A549 (cell line): ENCODE data around the gene KCTD19. TPM values are rescaled to one million over a fixed set of nuclear protein-coding genes. Genes with fewer than 3 reads are reported as not detected.

ENCODE experiments used
- ATAC-seq, 2 experiments: fragments of 200-7000 bp in 1 of 2; fragments of >200 bp in 1 of 2; cut with Nextera tagmentation in 1 of 2; cut with Tn5 transposase in 1 of 2; 3 replicates each; pipeline versions ENCODE4 v1.8.0 to v1.9.1; 2018 to 2020; ENCODE audit warnings: mild to moderate bottlenecking in 1 of 2, moderate library complexity in 1 of 2
- CTCF ChIA-PET: fragments of 300-600 bp; sonication (Branson Sonifier 250); formaldehyde crosslinking; extraction: SDS; loops from one replicate; lab custom pipeline; 2021; ENCODE audit warnings: antibody characterized with exemption, inconsistent platforms; lab: Yijun Ruan, JAX
- POLR2A ChIA-PET: fragments of 350-600 bp; formaldehyde crosslinking; extraction: SDS; loops from one replicate; lab custom pipeline; 2021; ENCODE audit warnings: antibody characterized with exemption, inconsistent platforms; lab: Yijun Ruan, JAX
- DNase-seq, 2 experiments: peaks; one replicate each; pipeline versions ENCODE4 v3.0.0 to v3.0.0-alpha.2; 2011 to 2016; ENCODE audit warnings: low read depth in 1 of 2, low spot score in 1 of 2
- FAIRE-seq: peaks from 2 replicates; lab custom pipeline; 2011; peaks lifted over from hg19 to GRCh38; lab: Jason Lieb, UNC
- H3K27ac ChIP-seq, 2 experiments: fragments of >200 bp; sonication (Bioruptor Twin); formaldehyde crosslinking; 3 replicates each; pipeline ENCODE4 v1.5.1; 2016 to 2017
- H3K4me1 ChIP-seq: fragments of >200 bp; sonication (Bioruptor Twin); formaldehyde crosslinking; 3 replicates; pipeline ENCODE4 v1.6.1; 2016
- H3K4me2 ChIP-seq: fragments of >200 bp; sonication (Bioruptor Twin); formaldehyde crosslinking; 3 replicates; pipeline ENCODE4 v1.6.1; 2016
- H3K4me3 ChIP-seq: fragments of >200 bp; sonication (Bioruptor Twin); formaldehyde crosslinking; 3 replicates; pipeline ENCODE4 v1.5.1; 2016
- H3K9me3 ChIP-seq: fragments of >200 bp; sonication (Bioruptor Twin); formaldehyde crosslinking; 3 replicates; pipeline ENCODE4 v1.6.1; 2016
- CBX2 ChIP-seq: fragments of 200-600 bp; sonication (generic); IDR thresholded peaks from 2 replicates; pipeline ENCODE4 v1.6.1; 2016; ENCODE audit warnings: low read depth, mild to moderate bottlenecking, borderline replicate concordance
- EHF ChIP-seq: fragments of 250-450 bp; sonication (Bioruptor Pico); IDR thresholded peaks from 2 replicates; pipeline ENCODE4 v1.5.0; 2020; ENCODE audit warnings: mild to moderate bottlenecking
- EHMT2 ChIP-seq: fragments of 200-600 bp; sonication (generic); IDR thresholded peaks from 2 replicates; pipeline ENCODE4 v1.6.1; 2016; ENCODE audit warnings: antibody characterized with exemption, low read depth, mild to moderate bottlenecking, moderate library complexity
- ESRRA ChIP-seq: fragments of 150-350 bp; IDR thresholded peaks from 2 replicates; pipeline ENCODE4 v1.6.1; 2014; ENCODE audit warnings: mild to moderate bottlenecking, low read length, borderline replicate concordance
- FOSB ChIP-seq: fragments of 250-450 bp; sonication (Bioruptor Pico); IDR thresholded peaks from 2 replicates; pipeline ENCODE4 v1.5.0; 2020; ENCODE audit warnings: mild to moderate bottlenecking, moderate library complexity
- FOXS1 ChIP-seq: fragments of 250-450 bp; sonication (Bioruptor Pico); IDR thresholded peaks from 2 replicates; pipeline ENCODE4 v1.5.0; 2020; ENCODE audit warnings: mild to moderate bottlenecking, moderate library complexity
- HOXA7 ChIP-seq: fragments of 250-450 bp; sonication (Bioruptor Pico); IDR thresholded peaks from 2 replicates; pipeline ENCODE4 v1.5.0; 2020; ENCODE audit warnings: mild to moderate bottlenecking, moderate library complexity
- NFE2L2 ChIP-seq: fragments of 150-350 bp; conservative IDR thresholded peaks from 2 replicates; pipeline ENCODE4 v1.6.1; 2014; ENCODE audit warnings: low read length
- NPAS2 ChIP-seq: fragments of 250-450 bp; sonication (Bioruptor Pico); IDR thresholded peaks from 2 replicates; pipeline ENCODE4 v1.8.0; 2022; ENCODE audit warnings: mild to moderate bottlenecking, moderate library complexity, borderline replicate concordance
- NR3C1 ChIP-seq: fragments of >200 bp; sonication (Bioruptor Twin); formaldehyde crosslinking; IDR thresholded peaks from 3 replicates; pipeline ENCODE4 v1.6.1; 2017
- PHF8 ChIP-seq: fragments of 200-600 bp; sonication (generic); IDR thresholded peaks from 2 replicates; pipeline ENCODE4 v1.6.1; 2016; ENCODE audit warnings: low read depth, mild to moderate bottlenecking, antibody characterized with exemption, moderate library complexity, borderline replicate concordance
- POLR2AphosphoS2 ChIP-seq: conservative IDR thresholded peaks from 2 replicates; pipeline ENCODE4 v1.6.1; 2012; ENCODE audit warnings: low read length, improper control_type of control experiment, inconsistent platforms
- RARB ChIP-seq: fragments of 250-450 bp; sonication (Bioruptor Pico); IDR thresholded peaks from 2 replicates; pipeline ENCODE4 v1.8.0; 2021; ENCODE audit warnings: mild to moderate bottlenecking, moderate library complexity
- SMC3 ChIP-seq: fragments of >200 bp; sonication (Bioruptor Twin); formaldehyde crosslinking; IDR thresholded peaks from 3 replicates; pipeline ENCODE4 v1.6.1; 2018; ENCODE audit warnings: inconsistent platforms
- TFCP2L1 ChIP-seq: fragments of 250-450 bp; sonication (Bioruptor Pico); IDR thresholded peaks from 2 replicates; pipeline ENCODE4 v1.5.0; 2021; ENCODE audit warnings: mild to moderate bottlenecking
- TP53 ChIP-seq: fragments of 250-450 bp; sonication (Bioruptor Pico); IDR thresholded peaks from 2 replicates; pipeline ENCODE4 v1.5.0; 2021; ENCODE audit warnings: mild to moderate bottlenecking, moderate library complexity
- ZC3H11A ChIP-seq: fragments of 450-650 bp; IDR thresholded peaks from 2 replicates; pipeline ENCODE4 v1.6.1; 2014; ENCODE audit warnings: antibody characterized with exemption, mild to moderate bottlenecking
- ZFP36 ChIP-seq: fragments of 450-650 bp; IDR thresholded peaks from 2 replicates; pipeline ENCODE4 v1.6.1; 2014; ENCODE audit warnings: borderline replicate concordance; ENCODE audit not compliant: partially characterized antibody
- WGBS: methylation state at CpG from one replicate; pipeline ENCODE4 v1.1.6; 2017; ENCODE audit errors: missing lambda C conversion rate; 5-methylcytosine and 5-hydroxymethylcytosine counted together
- polyA plus RNA-seq, 4 experiments: library from polyadenylated mRNA; depleted of rRNA in 3 of 4; stranded (reverse); fragments of >200 nt; fragmentation: RNase III in 1 of 4; extraction: RNeasy Plus Mini Kit Qiagen cat#74134 plus additional on column Dnase treatment in 1 of 4; gene quantifications; 2 replicates in 3 of 4; 3 replicates in 1 of 4; pipeline ENCODE4 v1.2.3, GENCODE V29; 2011 to 2017
- TF ChIP-seq, protein P1 (sequence below): fragments of 200-600 bp; sonication (generic); IDR thresholded peaks from 2 replicates; pipeline ENCODE4 v1.6.1; 2016; ENCODE audit warnings: antibody characterized with exemption, mild to moderate bottlenecking, moderate library complexity
- TF ChIP-seq, protein P2 (sequence below): IDR thresholded peaks from 2 replicates; pipeline ENCODE4 v1.6.1; 2012
- TF ChIP-seq, protein P3 (sequence below): IDR thresholded peaks from 2 replicates; pipeline ENCODE4 v1.6.1; 2012; ENCODE audit warnings: low read depth, borderline replicate concordance

KCTD19 gene
- polyA plus RNA-seq, 2 of the 4 experiments (the other 2 are of a cell fraction): 0.57 to 1.1 TPM

DNA sequence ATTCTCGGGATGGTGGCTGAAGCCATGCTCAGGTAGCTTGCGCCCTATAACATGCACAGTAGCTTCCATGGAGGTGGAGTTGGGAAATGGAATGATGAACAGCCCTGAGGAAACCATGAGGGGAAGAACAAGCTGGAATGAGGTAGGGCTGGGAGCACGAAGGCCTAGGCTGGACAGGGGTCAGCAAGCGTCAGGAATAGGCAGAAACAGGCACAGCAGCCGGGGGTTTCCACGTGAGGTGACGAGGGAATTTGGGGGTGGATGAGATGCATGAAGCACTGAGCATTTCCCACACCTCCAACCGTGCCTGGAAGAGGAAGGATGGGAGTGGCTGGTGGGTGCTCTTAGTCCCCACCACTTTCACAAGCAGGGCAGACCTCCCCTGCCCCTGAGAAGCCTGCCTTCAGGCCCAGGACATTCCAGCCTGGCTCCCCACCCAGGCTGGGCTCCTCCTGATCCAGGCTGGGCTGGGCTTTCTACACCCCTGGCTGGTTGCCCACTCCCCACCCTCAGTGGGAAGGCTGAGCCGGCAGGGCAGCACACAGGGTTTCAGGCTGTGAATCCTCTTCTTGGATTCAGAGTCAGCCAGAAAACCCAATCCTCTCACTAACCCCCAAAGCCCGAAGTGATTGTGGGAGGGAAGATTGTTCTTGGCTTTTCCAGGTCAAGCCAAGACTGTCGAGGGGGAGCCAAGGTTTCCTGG lies 25.3 kb downstream of the KCTD19 start (continued):
- TF ChIP-seq EHMT2: no peak
- TF ChIP-seq, protein P1, sequence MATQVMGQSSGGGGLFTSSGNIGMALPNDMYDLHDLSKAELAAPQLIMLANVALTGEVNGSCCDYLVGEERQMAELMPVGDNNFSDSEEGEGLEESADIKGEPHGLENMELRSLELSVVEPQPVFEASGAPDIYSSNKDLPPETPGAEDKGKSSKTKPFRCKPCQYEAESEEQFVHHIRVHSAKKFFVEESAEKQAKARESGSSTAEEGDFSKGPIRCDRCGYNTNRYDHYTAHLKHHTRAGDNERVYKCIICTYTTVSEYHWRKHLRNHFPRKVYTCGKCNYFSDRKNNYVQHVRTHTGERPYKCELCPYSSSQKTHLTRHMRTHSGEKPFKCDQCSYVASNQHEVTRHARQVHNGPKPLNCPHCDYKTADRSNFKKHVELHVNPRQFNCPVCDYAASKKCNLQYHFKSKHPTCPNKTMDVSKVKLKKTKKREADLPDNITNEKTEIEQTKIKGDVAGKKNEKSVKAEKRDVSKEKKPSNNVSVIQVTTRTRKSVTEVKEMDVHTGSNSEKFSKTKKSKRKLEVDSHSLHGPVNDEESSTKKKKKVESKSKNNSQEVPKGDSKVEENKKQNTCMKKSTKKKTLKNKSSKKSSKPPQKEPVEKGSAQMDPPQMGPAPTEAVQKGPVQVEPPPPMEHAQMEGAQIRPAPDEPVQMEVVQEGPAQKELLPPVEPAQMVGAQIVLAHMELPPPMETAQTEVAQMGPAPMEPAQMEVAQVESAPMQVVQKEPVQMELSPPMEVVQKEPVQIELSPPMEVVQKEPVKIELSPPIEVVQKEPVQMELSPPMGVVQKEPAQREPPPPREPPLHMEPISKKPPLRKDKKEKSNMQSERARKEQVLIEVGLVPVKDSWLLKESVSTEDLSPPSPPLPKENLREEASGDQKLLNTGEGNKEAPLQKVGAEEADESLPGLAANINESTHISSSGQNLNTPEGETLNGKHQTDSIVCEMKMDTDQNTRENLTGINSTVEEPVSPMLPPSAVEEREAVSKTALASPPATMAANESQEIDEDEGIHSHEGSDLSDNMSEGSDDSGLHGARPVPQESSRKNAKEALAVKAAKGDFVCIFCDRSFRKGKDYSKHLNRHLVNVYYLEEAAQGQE: no peak
- TF ChIP-seq, all 56 proteins: peak for 0

DNA sequence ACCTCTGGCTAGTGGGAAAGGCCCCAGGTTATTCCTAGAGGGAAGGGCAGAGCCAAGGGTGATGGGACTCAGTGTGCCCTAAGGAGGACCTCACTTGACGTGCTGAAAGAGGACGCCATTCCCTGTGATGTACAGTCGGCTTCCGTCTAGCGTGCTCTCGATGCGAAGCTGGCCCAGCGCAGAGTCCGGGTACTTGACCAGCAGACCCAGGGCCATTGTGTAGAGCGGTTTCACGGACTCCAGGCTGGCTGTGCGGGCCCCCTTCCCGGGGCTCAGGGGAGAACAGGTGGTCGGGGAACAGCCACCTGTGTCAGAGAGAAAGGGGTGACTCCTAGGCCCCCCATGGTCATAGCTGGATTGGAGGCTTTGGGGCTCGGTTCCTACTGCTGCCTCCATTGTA lies 27.3 kb downstream of the KCTD19 start:
- Histone ChIP-seq H3K9me3 (no peaks in the 10 kb centered on the region), H3K4me1 (no peaks in the 10 kb centered on the region), H3K4me2 (no peak overlapping the region), H3K27ac (no peak overlapping the region), H3K4me3 (no peak overlapping the region)
- POLR2A ChIA-PET: no interaction called here
- no peak for FAIRE-seq
- ATAC-seq: no peak
- WGBS: 90% methylated on average over 13 of the region's 15 CpGs
- CTCF ChIA-PET: interaction anchor here (1.1 to 2.1 kb wide), 3 partner anchors 17 to 129 kb away, joined by 3 to 5 read pairs (median 3); no protein-coding TSS in a partner anchor
- TF ChIP-seq, protein P2, sequence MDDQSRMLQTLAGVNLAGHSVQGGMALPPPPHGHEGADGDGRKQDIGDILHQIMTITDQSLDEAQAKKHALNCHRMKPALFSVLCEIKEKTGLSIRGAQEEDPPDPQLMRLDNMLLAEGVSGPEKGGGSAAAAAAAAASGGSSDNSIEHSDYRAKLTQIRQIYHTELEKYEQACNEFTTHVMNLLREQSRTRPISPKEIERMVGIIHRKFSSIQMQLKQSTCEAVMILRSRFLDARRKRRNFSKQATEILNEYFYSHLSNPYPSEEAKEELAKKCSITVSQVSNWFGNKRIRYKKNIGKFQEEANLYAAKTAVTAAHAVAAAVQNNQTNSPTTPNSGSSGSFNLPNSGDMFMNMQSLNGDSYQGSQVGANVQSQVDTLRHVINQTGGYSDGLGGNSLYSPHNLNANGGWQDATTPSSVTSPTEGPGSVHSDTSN: no peak
- TF ChIP-seq ZFP36 (no peak), RARB (CRISPR knock-in tag) (no peak), TP53 (CRISPR knock-in tag) (no peak), EHMT2 (no peak), CBX2 (no peak), NR3C1 (no peak), NFE2L2 (no peak), SMC3 (no peak), PHF8 (no peak)
- no peak for DNase-seq

DNA sequence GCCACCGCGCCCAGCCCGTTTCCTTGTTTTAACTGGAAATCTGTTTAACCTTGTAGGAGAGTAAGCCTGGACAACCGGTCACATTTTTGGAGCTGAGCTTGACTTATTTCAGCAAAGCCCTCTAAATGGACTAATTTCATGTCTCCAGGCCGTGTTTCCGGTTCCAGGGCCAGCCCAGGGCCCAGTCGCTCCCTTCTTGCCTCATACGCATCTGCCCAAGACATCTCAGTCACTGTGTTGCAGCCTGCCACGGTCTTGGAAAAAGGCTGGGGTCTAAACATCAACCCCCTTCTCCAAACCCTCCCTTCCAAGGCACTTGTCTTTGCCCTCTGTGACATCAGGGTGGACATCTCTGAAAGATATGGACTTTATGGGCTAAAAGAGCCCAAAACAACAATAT lies 28.3 kb downstream of the KCTD19 start:
- FAIRE-seq (no peak), DNase-seq (no peak), ATAC-seq (no peak)
- TF ChIP-seq SMC3: no peak
- TF ChIP-seq ZC3H11A: no peak
- no peak for TF ChIP-seq FOXS1 (CRISPR knock-in tag)
- TF ChIP-seq, protein P3, sequence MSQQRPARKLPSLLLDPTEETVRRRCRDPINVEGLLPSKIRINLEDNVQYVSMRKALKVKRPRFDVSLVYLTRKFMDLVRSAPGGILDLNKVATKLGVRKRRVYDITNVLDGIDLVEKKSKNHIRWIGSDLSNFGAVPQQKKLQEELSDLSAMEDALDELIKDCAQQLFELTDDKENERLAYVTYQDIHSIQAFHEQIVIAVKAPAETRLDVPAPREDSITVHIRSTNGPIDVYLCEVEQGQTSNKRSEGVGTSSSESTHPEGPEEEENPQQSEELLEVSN: no peak
- no peak for TF ChIP-seq TFCP2L1 (CRISPR knock-in tag)
- TF ChIP-seq POLR2AphosphoS2: no peak
- TF ChIP-seq EHF (CRISPR knock-in tag): no peak
- no peak for TF ChIP-seq ESRRA
- no peak for TF ChIP-seq NPAS2 (CRISPR knock-in tag)
- no peak for TF ChIP-seq HOXA7 (CRISPR knock-in tag)
- no peak for TF ChIP-seq FOSB (CRISPR knock-in tag)
- no peak for TF ChIP-seq EHMT2
- Histone ChIP-seq H3K9me3 (no peaks in the 10 kb centered on the region), H3K4me1 (no peaks in the 10 kb centered on the region), H3K4me2 (no peak overlapping the region), H3K27ac (no peak overlapping the region), H3K4me3 (no peak overlapping the region)
- CTCF ChIA-PET: interaction anchor here (1.5 to 5.1 kb wide), 3 partner anchors 12 to 102 kb away, joined by 4 to 31 read pairs (median 5); partner anchors contain the start of genes KCTD19 and LRRC36
- POLR2A ChIA-PET: no interaction called here
- WGBS: 84% methylated on average over 9 of the region's 9 CpGs
